A549 (cell line): Measurements from ENCODE around the gene PRDM11. TPM values are rescaled to one million over a fixed set of nuclear protein-coding genes. Genes with fewer than 3 reads are reported as not detected.

Experiments used
- ATAC-seq, 2 experiments: fragments of 200-7000 bp in 1 of 2; fragments of >200 bp in 1 of 2; cut with Nextera tagmentation in 1 of 2; cut with Tn5 transposase in 1 of 2; 3 replicates each; pipeline versions ENCODE4 v1.8.0 to v1.9.1; 2018 to 2020; ENCODE audit warnings: mild to moderate bottlenecking in 1 of 2, moderate library complexity in 1 of 2
- CTCF ChIA-PET: fragments of 300-600 bp; sonication (Branson Sonifier 250); formaldehyde crosslinking; extraction: SDS; loops from one replicate; lab custom pipeline; 2021; ENCODE audit warnings: antibody characterized with exemption, inconsistent platforms; lab: Yijun Ruan, JAX
- POLR2A ChIA-PET: fragments of 350-600 bp; formaldehyde crosslinking; extraction: SDS; loops from one replicate; lab custom pipeline; 2021; ENCODE audit warnings: antibody characterized with exemption, inconsistent platforms; lab: Yijun Ruan, JAX
- DNase-seq, 2 experiments: peaks; one replicate each; pipeline versions ENCODE4 v3.0.0 to v3.0.0-alpha.2; 2011 to 2016; ENCODE audit warnings: low read depth in 1 of 2, low spot score in 1 of 2
- FAIRE-seq: peaks from 2 replicates; lab custom pipeline; 2011; peaks lifted over from hg19 to GRCh38; lab: Jason Lieb, UNC
- H3K27ac ChIP-seq, 2 experiments: fragments of >200 bp; sonication (Bioruptor Twin); formaldehyde crosslinking; 3 replicates each; pipeline ENCODE4 v1.5.1; 2016 to 2017
- H3K4me1 ChIP-seq: fragments of >200 bp; sonication (Bioruptor Twin); formaldehyde crosslinking; 3 replicates; pipeline ENCODE4 v1.6.1; 2016
- H3K4me2 ChIP-seq: fragments of >200 bp; sonication (Bioruptor Twin); formaldehyde crosslinking; 3 replicates; pipeline ENCODE4 v1.6.1; 2016
- H3K4me3 ChIP-seq: fragments of >200 bp; sonication (Bioruptor Twin); formaldehyde crosslinking; 3 replicates; pipeline ENCODE4 v1.5.1; 2016
- H3K9me3 ChIP-seq: fragments of >200 bp; sonication (Bioruptor Twin); formaldehyde crosslinking; 3 replicates; pipeline ENCODE4 v1.6.1; 2016
- ATOH8 ChIP-seq: fragments of 250-450 bp; sonication (Bioruptor Pico); IDR thresholded peaks from 2 replicates; pipeline ENCODE4 v1.5.0; 2020; ENCODE audit warnings: low read depth, mild to moderate bottlenecking, moderate library complexity
- BHLHE40 ChIP-seq: IDR thresholded peaks from 2 replicates; pipeline ENCODE4 v1.6.1; 2012; ENCODE audit warnings: low read depth, low read length, inconsistent platforms
- CHD2 ChIP-seq: fragments of 150-350 bp; IDR thresholded peaks from 2 replicates; pipeline ENCODE4 v1.6.1; 2014; ENCODE audit warnings: low read length; ENCODE audit not compliant: partially characterized antibody
- CTCF ChIP-seq: fragments of >200 bp; sonication (Bioruptor Twin); formaldehyde crosslinking; IDR thresholded peaks from 3 replicates; pipeline ENCODE4 v1.5.1; 2016
- EHMT2 ChIP-seq: fragments of 200-600 bp; sonication (generic); IDR thresholded peaks from 2 replicates; pipeline ENCODE4 v1.6.1; 2016; ENCODE audit warnings: antibody characterized with exemption, low read depth, mild to moderate bottlenecking, moderate library complexity
- ELK1 ChIP-seq: fragments of 150-350 bp; IDR thresholded peaks from 2 replicates; pipeline ENCODE4 v1.6.1; 2014; ENCODE audit warnings: low read depth, mild to moderate bottlenecking, low read length
- ESRRA ChIP-seq: fragments of 150-350 bp; IDR thresholded peaks from 2 replicates; pipeline ENCODE4 v1.6.1; 2014; ENCODE audit warnings: mild to moderate bottlenecking, low read length, borderline replicate concordance
- HES2 ChIP-seq: fragments of >200 bp; sonication (Bioruptor Twin); formaldehyde crosslinking; IDR thresholded peaks from 2 replicates; pipeline ENCODE4 v1.6.1; 2016
- HMGXB4 ChIP-seq: fragments of 250-450 bp; sonication (Bioruptor Pico); IDR thresholded peaks from 2 replicates; pipeline ENCODE4 v1.5.0; 2021; ENCODE audit warnings: mild to moderate bottlenecking, moderate library complexity, borderline replicate concordance
- HOXA7 ChIP-seq: fragments of 250-450 bp; sonication (Bioruptor Pico); IDR thresholded peaks from 2 replicates; pipeline ENCODE4 v1.5.0; 2020; ENCODE audit warnings: mild to moderate bottlenecking, moderate library complexity
- HOXB5 ChIP-seq: fragments of 250-450 bp; sonication (Bioruptor Pico); IDR thresholded peaks from 2 replicates; pipeline ENCODE4 v1.5.0; 2020; ENCODE audit warnings: mild to moderate bottlenecking, moderate library complexity
- JUNB ChIP-seq: fragments of >200 bp; sonication (Bioruptor Twin); formaldehyde crosslinking; IDR thresholded peaks from 2 replicates; pipeline ENCODE4 v1.6.1; 2016
- KDM5A ChIP-seq: fragments of 200-600 bp; sonication (generic); IDR thresholded peaks from 2 replicates; pipeline ENCODE4 v1.6.1; 2016; ENCODE audit warnings: antibody characterized with exemption, mild to moderate bottlenecking
- NFE2L2 ChIP-seq: fragments of 150-350 bp; conservative IDR thresholded peaks from 2 replicates; pipeline ENCODE4 v1.6.1; 2014; ENCODE audit warnings: low read length
- NPAS2 ChIP-seq: fragments of 250-450 bp; sonication (Bioruptor Pico); IDR thresholded peaks from 2 replicates; pipeline ENCODE4 v1.8.0; 2022; ENCODE audit warnings: mild to moderate bottlenecking, moderate library complexity, borderline replicate concordance
- PBX3 ChIP-seq: IDR thresholded peaks from 2 replicates; pipeline ENCODE4 v1.6.1; 2012
- RAD21 ChIP-seq, 2 experiments: fragments of >200 bp in 1 of 2; sonication (Bioruptor Twin) in 1 of 2; formaldehyde crosslinking in 1 of 2; IDR thresholded peaks in 1 of 2; conservative IDR thresholded peaks in 1 of 2; 2 replicates in 1 of 2; 3 replicates in 1 of 2; pipeline ENCODE4 v1.6.1; 2012 to 2018; ENCODE audit warnings: inconsistent platforms in 1 of 2
- RARB ChIP-seq: fragments of 250-450 bp; sonication (Bioruptor Pico); IDR thresholded peaks from 2 replicates; pipeline ENCODE4 v1.8.0; 2021; ENCODE audit warnings: mild to moderate bottlenecking, moderate library complexity
- SMC3 ChIP-seq: fragments of >200 bp; sonication (Bioruptor Twin); formaldehyde crosslinking; IDR thresholded peaks from 3 replicates; pipeline ENCODE4 v1.6.1; 2018; ENCODE audit warnings: inconsistent platforms
- ZC3H11A ChIP-seq: fragments of 450-650 bp; IDR thresholded peaks from 2 replicates; pipeline ENCODE4 v1.6.1; 2014; ENCODE audit warnings: antibody characterized with exemption, mild to moderate bottlenecking
- ZNF302 ChIP-seq: fragments of 250-450 bp; sonication (Bioruptor Pico); IDR thresholded peaks from 2 replicates; pipeline ENCODE4 v1.9.0; 2021; ENCODE audit warnings: inconsistent platforms, mild to moderate bottlenecking, moderate library complexity
- WGBS: methylation state at CpG from one replicate; pipeline ENCODE4 v1.1.6; 2017; ENCODE audit errors: missing lambda C conversion rate; 5-methylcytosine and 5-hydroxymethylcytosine counted together
- polyA plus RNA-seq, 4 experiments: library from polyadenylated mRNA; depleted of rRNA in 3 of 4; stranded (reverse); fragments of >200 nt; fragmentation: RNase III in 1 of 4; extraction: RNeasy Plus Mini Kit Qiagen cat#74134 plus additional on column Dnase treatment in 1 of 4; gene quantifications; 2 replicates in 3 of 4; 3 replicates in 1 of 4; pipeline ENCODE4 v1.2.3, GENCODE V29; 2011 to 2017

Gene PRDM11
- polyA plus RNA-seq, 2 of the 4 experiments (the other 2 are of a cell fraction) = 4.3 to 5.3 TPM

- CTCF ChIA-PET = interaction anchor here (0.8 to 11.4 kb wide), 26 partner anchors 9 to 298 kb away, joined by 3 to 69 read pairs (median 6); partner anchors contain the start of gene SYT13
- FAIRE-seq (no peak), DNase-seq (no peak), ATAC-seq (no peak)
- H3K4me2 ChIP-seq = no peak overlapping the region
- H3K27ac ChIP-seq = no peak overlapping the region
- TF ChIP-seq HOXA7 (CRISPR knock-in tag) (no peak), BHLHE40 (no peak), HMGXB4 (CRISPR knock-in tag) (no peak), PBX3 (no peak), HOXB5 (no peak), ATOH8 (no peak), ZNF302 (CRISPR knock-in tag) (no peak), NFE2L2 (no peak), NPAS2 (no peak), HES2 (no peak), ESRRA (no peak), ZC3H11A (no peak)
- no peaks in the 10 kb centered on the region for H3K9me3 ChIP-seq
- WGBS = 73% methylated on average over 5 of the region's 5 CpGs
- POLR2A ChIA-PET = no interaction called here
- H3K4me3 ChIP-seq = no peak overlapping the region
- no peaks in the 10 kb centered on the region for H3K4me1 ChIP-seq
Measured at GRCh38 chr11:45232341-45233080, 86.1 kb downstream of the PRDM11 start.

- H3K4me3 ChIP-seq = no peak overlapping the region
- DNase-seq (peak; percentile 61 to 93), ATAC-seq (peak; percentile 87 to 96), FAIRE-seq (no peak)
- H3K27ac ChIP-seq = no peak overlapping the region
- ChIA-PET CTCF (interaction anchor here (0.7 to 11.4 kb wide), 35 partner anchors 9 to 299 kb away, joined by 3 to 69 read pairs (median 5); partner anchors contain the start of gene SYT13), POLR2A (no interaction called here)
- H3K4me2 ChIP-seq = no peak overlapping the region
- no peaks in the 10 kb centered on the region for H3K4me1 ChIP-seq
- TF ChIP-seq NPAS2 = no peak
- TF ChIP-seq HOXA7 (CRISPR knock-in tag) = no peak
- no peak for TF ChIP-seq KDM5A
- TF ChIP-seq ELK1 = no peak
- TF ChIP-seq CHD2 = no peak
- TF ChIP-seq RAD21 (conservative IDR thresholded peaks at IDR 0.05 in 1 of 2, IDR thresholded peaks at IDR 0.05 in 1 of 2) = peak; percentile 31 to 41; a peak in 2 of 5 replicates
- peak; percentile 61 for TF ChIP-seq CTCF
- TF ChIP-seq JUNB = no peak
- TF ChIP-seq RARB = no peak
- no peak for TF ChIP-seq ZNF302 (CRISPR knock-in tag)
- TF ChIP-seq SMC3 = no peak
- no peak for TF ChIP-seq EHMT2
- no peak for TF ChIP-seq PBX3
- TF ChIP-seq, all 56 proteins: peak for 2
- WGBS = 33% methylated on average over 15 of the region's 17 CpGs
- no peaks in the 10 kb centered on the region for H3K9me3 ChIP-seq
Measured at GRCh38 chr11:45233121-45233803, 86.8 kb downstream of the PRDM11 start.
